NCI-H2107 treated with DMSO at 0.1 percent for 48 hours (cell line): Measurements from ENCODE around the gene NCAPD3.
"Not testable (repeated sequence)": the region's sequence is repeated elsewhere in the genome, so short reads cannot be mapped to it uniquely, and the experiment has no call there.

Experiments used
- DNase-seq: peaks from one replicate; lab custom pipeline; 2025; ENCODE audit not compliant: unreplicated experiment; lab: John Stamatoyannopoulos, UW

Gene NCAPD3

DNA sequence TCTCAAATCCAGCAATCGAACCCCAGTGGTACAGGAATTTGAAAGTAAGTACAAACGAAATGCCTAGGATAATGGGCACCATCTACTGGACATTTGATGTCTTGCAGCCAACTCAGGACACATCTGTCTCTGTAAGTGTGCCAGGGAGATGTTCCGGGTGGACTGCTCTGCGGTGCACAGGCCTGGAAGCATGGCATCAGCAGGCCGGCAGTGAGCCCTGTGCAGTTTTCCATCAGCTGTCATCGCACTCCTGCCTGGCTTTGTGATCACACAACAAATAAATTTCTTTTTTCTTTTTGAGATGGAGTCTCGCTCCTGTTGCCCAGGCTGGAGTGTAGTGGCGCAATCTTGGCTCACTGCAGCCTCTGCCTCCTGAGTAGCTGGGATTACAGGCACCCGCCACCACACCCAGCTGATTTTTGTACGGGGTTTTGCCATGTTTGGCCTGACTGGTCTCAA, 83.9 kb downstream of the NCAPD3 start:
- no peak for DNase-seq

- no peak for DNase-seq
Observed at GRCh38 chr11:134139303-134139872, 84.4 kb downstream of the NCAPD3 start.

GRCh38 chr11:134138376-134138775, 85.4 kb downstream of the NCAPD3 start:
- DNase-seq = no peak

GRCh38 chr11:134134167-134134566, 89.6 kb downstream of the NCAPD3 start:
- no peak for DNase-seq

DNA sequence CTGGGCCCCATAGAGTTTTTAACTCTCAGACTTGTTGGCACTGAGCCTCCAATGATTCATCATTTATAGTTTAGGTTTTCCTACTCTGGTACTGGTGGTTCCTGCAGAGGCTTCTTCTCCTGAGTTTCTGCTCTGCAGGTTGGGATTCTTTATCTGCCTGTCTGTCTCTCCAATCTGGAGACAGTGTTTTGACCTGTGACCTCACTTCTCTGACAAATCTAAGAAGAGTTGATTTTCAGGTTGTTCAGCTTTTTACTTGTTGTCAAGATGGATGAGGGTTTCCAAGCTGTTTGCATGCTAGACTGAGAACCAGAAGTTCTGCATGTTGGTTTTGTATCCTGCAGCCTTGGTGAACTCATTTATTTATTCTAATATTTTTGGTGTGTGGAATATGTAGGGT, 91.0 kb downstream of the NCAPD3 start:
- no peak for DNase-seq

- DNase-seq = no peak
Observed at GRCh38 chr11:134131628-134132244, 92.0 kb downstream of the NCAPD3 start.

DNA sequence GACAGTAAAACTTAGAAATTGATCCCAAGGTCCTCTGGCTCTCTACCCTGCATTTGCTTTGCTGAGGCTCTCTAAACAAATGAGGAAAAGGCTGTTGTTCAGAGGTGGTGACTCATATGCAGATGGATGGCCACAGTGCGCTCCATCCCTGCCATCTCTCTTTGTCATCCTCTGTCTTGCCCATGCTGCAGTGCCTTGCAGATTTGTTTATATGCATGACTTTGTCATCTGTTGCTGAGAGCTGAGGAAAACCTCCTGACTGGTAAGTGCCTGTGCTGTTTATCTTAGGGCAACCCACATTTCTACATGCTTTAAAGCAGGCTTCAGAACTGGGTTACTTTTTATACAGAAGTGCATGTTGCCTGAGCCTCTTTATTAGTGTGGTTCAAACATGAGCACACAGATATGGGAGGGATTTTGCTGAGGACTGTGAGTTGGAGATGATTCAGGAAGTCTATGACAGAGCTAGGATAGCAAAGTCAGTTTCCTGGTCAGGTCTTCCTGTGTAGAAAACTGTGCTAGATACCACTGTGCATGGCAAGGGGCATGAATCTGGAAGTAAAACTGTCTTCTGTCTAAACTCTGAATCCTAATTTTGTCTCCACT, 97.4 kb downstream of the NCAPD3 start:
- DNase-seq = no peak

- DNase-seq = no peak
Observed at GRCh38 chr11:134125507-134125906, 98.3 kb downstream of the NCAPD3 start.

GRCh38 chr11:134124660-134125451, 98.9 kb downstream of the NCAPD3 start:
- DNase-seq = no peak

DNA sequence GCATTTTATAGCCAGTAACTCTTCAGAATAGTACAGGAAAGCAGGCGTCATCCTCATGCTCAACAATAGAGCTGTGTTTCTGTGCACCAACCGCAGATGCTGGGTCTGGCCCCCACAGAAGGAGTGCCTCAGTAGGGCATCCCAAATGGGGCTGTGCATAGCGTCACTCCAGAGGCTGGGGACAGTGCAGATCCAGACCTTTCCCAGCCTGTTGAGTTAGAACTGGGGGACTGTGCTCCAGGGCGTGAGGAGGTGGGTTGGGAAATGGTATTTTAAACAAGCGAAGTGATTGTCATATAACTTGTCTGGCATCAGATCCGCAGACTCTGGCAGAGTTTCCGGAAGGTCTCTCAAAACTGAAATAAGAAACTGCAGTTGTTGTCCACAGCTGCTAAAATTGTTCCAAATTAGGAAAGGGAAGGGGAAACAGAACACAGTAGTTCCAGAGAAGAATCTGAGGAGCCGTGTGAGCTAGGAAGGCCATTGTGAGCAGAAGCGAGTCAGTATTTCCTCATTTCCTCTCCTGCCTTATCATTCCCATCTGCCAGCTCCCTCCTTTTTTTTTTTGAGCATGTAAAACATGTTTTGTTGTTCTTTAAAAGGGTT, 102.7 kb downstream of the NCAPD3 start:
- DNase-seq = no peak

- DNase-seq = no peak
Observed at GRCh38 chr11:134120143-134120850, 103.5 kb downstream of the NCAPD3 start.

DNA sequence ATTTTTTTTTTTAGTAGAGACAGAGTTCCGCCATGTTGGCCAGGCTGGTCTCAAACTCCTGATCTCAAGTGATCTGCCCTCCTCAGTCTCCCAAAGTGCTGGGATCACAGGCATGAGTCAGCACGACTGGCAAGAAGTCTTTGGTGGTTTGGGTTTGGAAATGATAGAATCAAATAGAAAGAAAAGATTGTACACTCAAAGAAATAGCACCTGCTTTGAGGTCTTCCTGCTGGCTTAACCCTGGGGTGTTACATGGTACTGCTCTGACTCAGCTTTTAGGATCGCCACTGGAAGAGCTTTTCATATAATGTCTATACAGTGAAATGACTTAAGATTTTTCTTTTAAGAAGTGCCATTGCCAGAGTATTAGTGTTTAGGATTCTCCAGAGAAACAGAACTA, 104.7 kb downstream of the NCAPD3 start:
- DNase-seq = no peak

DNA sequence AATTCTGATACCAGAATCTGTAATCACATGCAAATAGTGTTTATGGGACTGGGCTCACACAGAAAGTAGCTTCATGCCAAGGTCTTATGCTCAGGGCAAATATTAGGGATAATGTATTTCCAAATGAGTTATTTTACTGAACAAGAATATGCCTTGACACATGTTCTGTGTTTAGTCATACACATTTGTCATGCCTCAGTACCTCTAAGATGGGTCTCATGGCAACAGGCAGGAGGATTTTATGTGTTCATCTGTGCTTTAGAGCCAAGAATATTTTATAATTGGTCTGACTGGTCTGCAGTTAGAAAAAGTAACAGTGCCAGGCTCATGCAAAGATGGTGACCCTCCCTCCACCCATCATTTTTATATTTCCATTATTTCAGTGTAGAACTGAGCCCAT, 105.8 kb downstream of the NCAPD3 start:
- no peak for DNase-seq

- DNase-seq = no peak
Observed at GRCh38 chr11:134116210-134116609, 107.6 kb downstream of the NCAPD3 start.

DNA sequence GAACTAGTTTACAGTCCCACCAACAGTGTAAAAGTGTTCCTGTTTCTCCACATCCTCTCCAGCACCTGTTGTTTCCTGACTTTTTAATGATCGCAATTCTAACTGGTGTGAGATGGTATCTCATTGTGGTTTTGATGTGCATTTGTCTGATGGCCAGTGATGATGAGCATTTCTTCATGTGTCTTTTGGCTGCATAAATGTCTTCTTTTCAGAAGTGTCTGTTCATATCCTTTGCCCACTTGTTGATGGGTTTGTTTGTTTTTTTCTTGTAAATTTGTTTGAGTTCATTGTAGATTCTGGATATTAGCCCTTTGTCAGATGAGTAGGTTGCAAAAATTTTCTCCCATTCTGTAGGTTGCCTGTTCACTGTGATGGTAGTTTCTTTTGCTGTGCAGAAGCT, 110.0 kb downstream of the NCAPD3 start:
- DNase-seq = not testable (repeated sequence)

GRCh38 chr11:134110252-134110815, 113.4 kb downstream of the NCAPD3 start:
- DNase-seq = no peak
